HG02763 (cell line): Measurements from ENCODE around the gene GCC2.
"Not testable (repeated sequence)": the region's sequence is repeated elsewhere in the genome, so short reads cannot be mapped to it uniquely, and the experiment has no call there.

Source experiments
- ATAC-seq: cut with Tn5 transposase; IDR thresholded peaks from one replicate; pipeline ENCODE4 v1.9.1; 2021; ENCODE audit warnings: mild to moderate bottlenecking, moderate library complexity; ENCODE audit not compliant: unreplicated experiment

GCC2 gene

GRCh38 chr2:108448678-108449409, at the start of gene GCC2:
Gene GCC2, plus strand, starts transcription at chr2:108449206. Its CDS starts 69 bp downstream, at chr2:108449275.
- ATAC-seq: peak; percentile 98

- no peak for ATAC-seq
Measured at GRCh38 chr2:108399479-108399878, 49.5 kb upstream of the GCC2 start.

- ATAC-seq: no peak
Measured at GRCh38 chr2:108401800-108402199, 47.2 kb upstream of the GCC2 start.

- no peak for ATAC-seq
Measured at GRCh38 chr2:108403494-108403893, 45.5 kb upstream of the GCC2 start.

GRCh38 chr2:108404784-108405397, 44.1 kb upstream of the GCC2 start:
- ATAC-seq: no peak

- ATAC-seq: no peak
Measured at GRCh38 chr2:108407864-108408729, 40.9 kb upstream of the GCC2 start.

- no peak for ATAC-seq
Measured at GRCh38 chr2:108409768-108410167, 39.2 kb upstream of the GCC2 start.

GRCh38 chr2:108412995-108413710, 35.9 kb upstream of the GCC2 start:
- ATAC-seq: no peak

- ATAC-seq: no peak
Measured at GRCh38 chr2:108413711-108414095, 35.3 kb upstream of the GCC2 start.

- no peak for ATAC-seq
Measured at GRCh38 chr2:108414256-108414876, 34.6 kb upstream of the GCC2 start.

GRCh38 chr2:108414945-108415344, 34.1 kb upstream of the GCC2 start:
- no peak for ATAC-seq

- ATAC-seq: no peak
Measured at GRCh38 chr2:108417254-108417653, 31.8 kb upstream of the GCC2 start.

GRCh38 chr2:108418416-108418815, 30.6 kb upstream of the GCC2 start:
- ATAC-seq: no peak

GRCh38 chr2:108423067-108423466, 25.9 kb upstream of the GCC2 start:
- no peak for ATAC-seq

GRCh38 chr2:108423502-108424251, 25.3 kb upstream of the GCC2 start:
- no peak for ATAC-seq

GRCh38 chr2:108428286-108429009, 20.6 kb upstream of the GCC2 start:
- ATAC-seq: no peak

- ATAC-seq: not testable (repeated sequence)
Measured at GRCh38 chr2:108435578-108435977, 13.4 kb upstream of the GCC2 start.

GRCh38 chr2:108436976-108437375, 12.0 kb upstream of the GCC2 start:
- no peak for ATAC-seq

- no peak for ATAC-seq
Measured at GRCh38 chr2:108441712-108442111, 7.3 kb upstream of the GCC2 start.
